CD14-positive monocyte (primary cell): Measurements from ENCODE around the gene KLF6. TPM values are rescaled to one million over a fixed set of nuclear protein-coding genes. Genes with fewer than 3 reads are reported as not detected.

Source experiments
- DNase-seq, 3 donors: peaks; one replicate each; pipeline ENCODE4 v3.0.0-alpha.2; 2011 to 2022
- H2AFZ ChIP-seq: 2 replicates; pipeline ENCODE4 v1.6.0; 2012; ENCODE audit warnings: mild to moderate bottlenecking, low read depth, low read length, inconsistent platforms; ENCODE audit not compliant: insufficient read depth, poor library complexity, severe bottlenecking
- H3K27ac ChIP-seq, 2 donors: 1 replicate in 1 of 2; 2 replicates in 1 of 2; pipeline ENCODE4 v1.5.1; 2012 to 2013; ENCODE audit warnings: low read length in 2 of 2, control low read depth in 1 of 2, inconsistent platforms in 1 of 2, low read depth in 1 of 2, mild to moderate bottlenecking in 1 of 2
- H3K27me3 ChIP-seq, 2 donors: one replicate each; pipeline versions ENCODE4 v1.6.0 to v1.6.1; 2011 to 2013; ENCODE audit warnings: low read length in 2 of 2; ENCODE audit not compliant: control insufficient read depth in 2 of 2, insufficient read depth in 2 of 2
- H3K36me3 ChIP-seq, 2 donors: replicated peaks in 1 of 2; 1 replicate in 1 of 2; 2 replicates in 1 of 2; pipeline versions ENCODE4 v1.5.1 to v1.6.1; 2012 to 2013; ENCODE audit warnings: low read length in 2 of 2, control low read depth in 1 of 2, inconsistent platforms in 1 of 2, mild to moderate bottlenecking in 1 of 2; ENCODE audit not compliant: insufficient read depth in 2 of 2, control insufficient read depth in 1 of 2
- H3K4me1 ChIP-seq, 2 donors: 1 replicate in 1 of 2; 2 replicates in 1 of 2; pipeline versions ENCODE4 v1.5.1 to v1.6.1; 2012 to 2013; ENCODE audit warnings: low read length in 2 of 2, control low read depth in 1 of 2, inconsistent platforms in 1 of 2, mild to moderate bottlenecking in 1 of 2, moderate library complexity in 1 of 2; ENCODE audit not compliant: insufficient read depth in 2 of 2, control insufficient read depth in 1 of 2
- H3K4me2 ChIP-seq: replicated peaks from 2 replicates; pipeline ENCODE3; 2012; ENCODE audit warnings: low read length, moderate library complexity, mild to moderate bottlenecking; ENCODE audit not compliant: poor library complexity, severe bottlenecking; ENCODE audit errors: extremely low read depth
- H3K4me3 ChIP-seq, 3 experiments: fragments of 200-600 bp in 1 of 3; sonication (generic) in 1 of 3; replicated peaks in 1 of 3; 1 replicate in 2 of 3; 2 replicates in 1 of 3; pipeline ENCODE4 v1.5.1; 2011 to 2013; ENCODE audit warnings: low read length in 3 of 3, mild to moderate bottlenecking in 3 of 3, control low read depth in 2 of 3, low read depth in 2 of 3, inconsistent platforms in 1 of 3, moderate library complexity in 1 of 3
- H3K79me2 ChIP-seq: 2 replicates; pipeline ENCODE4 v1.6.0; 2012; ENCODE audit warnings: mild to moderate bottlenecking, control low read depth, inconsistent platforms, low read length, moderate library complexity; ENCODE audit not compliant: insufficient read depth
- H3K9ac ChIP-seq: 2 replicates; pipeline ENCODE4 v1.6.0; 2017; ENCODE audit warnings: low read length, mild to moderate bottlenecking; ENCODE audit not compliant: insufficient read depth, poor library complexity, severe bottlenecking
- H3K9me3 ChIP-seq, 2 donors: replicated peaks in 1 of 2; 1 replicate in 1 of 2; 2 replicates in 1 of 2; pipeline versions ENCODE4 v1.5.1 to v1.6.1; 2012 to 2013; ENCODE audit warnings: low read length in 2 of 2, control low read depth in 1 of 2; ENCODE audit not compliant: control insufficient read depth in 1 of 2, insufficient read depth in 1 of 2
- H4K20me1 ChIP-seq: 2 replicates; pipeline ENCODE4 v1.6.0; 2012; ENCODE audit warnings: mild to moderate bottlenecking, low read length, control low read depth, moderate library complexity; ENCODE audit not compliant: insufficient read depth
- H3K27ac Mint-ChIP-seq, 7 donors: one replicate each; pipeline ENCODE4 v1.8.0; 2020; ENCODE audit warnings: mild to moderate bottlenecking in 7 of 7, mixed read lengths in 7 of 7, moderate library complexity in 6 of 7, inconsistent platforms in 2 of 7
- H3K27me3 Mint-ChIP-seq, 3 donors: one replicate each; pipeline ENCODE4 v1.8.0; 2021 to 2022; ENCODE audit warnings: low read depth in 3 of 3, mild to moderate bottlenecking in 3 of 3, mixed read lengths in 3 of 3, moderate library complexity in 3 of 3, inconsistent platforms in 1 of 3
- H3K36me3 Mint-ChIP-seq, 2 donors: one replicate each; pipeline ENCODE4 v1.8.0; 2020; ENCODE audit warnings: mixed read lengths in 2 of 2, inconsistent platforms in 1 of 2, mild to moderate bottlenecking in 1 of 2
- H3K4me1 Mint-ChIP-seq: one replicate; pipeline ENCODE4 v1.8.0; 2020; ENCODE audit warnings: mild to moderate bottlenecking, mixed read lengths
- H3K4me3 Mint-ChIP-seq, 2 donors: one replicate each; pipeline ENCODE4 v1.8.0; 2020; ENCODE audit warnings: mild to moderate bottlenecking in 2 of 2, mixed read lengths in 2 of 2, moderate library complexity in 1 of 2
- H3K9me3 Mint-ChIP-seq, 7 donors: one replicate each; pipeline ENCODE4 v1.8.0; 2020 to 2022; ENCODE audit warnings: mixed read lengths in 7 of 7, mild to moderate bottlenecking in 6 of 7, moderate library complexity in 6 of 7, inconsistent platforms in 2 of 7
- CTCF ChIP-seq: fragments of 200-600 bp; IDR thresholded peaks from one replicate; pipeline ENCODE4 v1.8.0; 2022; ENCODE audit warnings: antibody characterized with exemption, mild to moderate bottlenecking
- WGBS: methylation state at CpG from one replicate; pipeline ENCODE4 v1.1.5; 2013; ENCODE audit warnings: missing lambda C conversion rate; ENCODE audit not compliant: insufficient coverage; 5-methylcytosine and 5-hydroxymethylcytosine counted together
- intact Hi-C, 2 donors: fragments of 100-400 bp; cut with micrococcal nuclease; formaldehyde crosslinking; loops; one replicate each; pipeline versions ENCODE4 v1.15.0 to v1.15.1; 2023
- polyA plus RNA-seq, 3 donors: library from polyadenylated mRNA; depleted of rRNA in 1 of 3; unstranded in 2 of 3; stranded (reverse) in 1 of 3; fragments of 300-500 nt in 2 of 3; fragments of >200 nt in 1 of 3; fragmentation: Illumina TruSeq in 2 of 3; gene quantifications; 1 replicate in 2 of 3; 2 replicates in 1 of 3; pipeline ENCODE4 v1.2.3, GENCODE V29; 2012 to 2021

KLF6 gene
- polyA plus RNA-seq, 3 donors, result 436 to 510 (median 499) TPM

- Histone ChIP-seq H3K36me3 (no peaks in the 10 kb centered on the region), H2AFZ (no peak overlapping the region), H3K9ac (no peak overlapping the region), H3K4me3 (no peak overlapping the region), H3K9me3 (no peaks in the 10 kb centered on the region), H3K4me2 (no peak overlapping the region), H3K79me2 (no peaks in the 10 kb centered on the region), H3K27me3 (no peaks in the 10 kb centered on the region), H4K20me1 (no peaks in the 10 kb centered on the region), H3K27ac (no peak overlapping the region), H3K4me1 (peaks cover 59 to 73% of the 10 kb centered on the region in 2 donors)
- intact Hi-C loops, result loop anchor here in 1 of 2 donors (10.0 kb wide), 1 partner anchor 442 kb away; no protein-coding TSS in a partner anchor
- WGBS, result 90% methylated on average over 3 of the region's 7 CpGs
- H3K27ac Mint-ChIP-seq, result peak overlapping the region in 1 of 7 donors; percentile 55
- peaks cover 0 to 3% of the 10 kb centered on the region in 2 donors for H3K36me3 Mint-ChIP-seq
- no peak overlapping the region for H3K4me3 Mint-ChIP-seq
- DNase-seq, result no peak
- H3K27me3 Mint-ChIP-seq, result peaks cover 1 to 5% (median 2%) of the 10 kb centered on the region in 3 donors
- peaks cover 63% of the 10 kb centered on the region for H3K4me1 Mint-ChIP-seq
- H3K9me3 Mint-ChIP-seq, result peaks cover 0 to 6% (median 2%) of the 10 kb centered on the region in 7 donors
- no peak for TF ChIP-seq CTCF
Observed at GRCh38 chr10:3757250-3757637, 27.8 kb downstream of the KLF6 start.

- Mint-ChIP-seq H3K27ac (peak overlapping the region in 4 of 7 donors; percentile 37 to 80 (median 46)), H3K9me3 (peaks cover 0 to 6% (median 2%) of the 10 kb centered on the region in 7 donors), H3K4me1 (peaks cover 55% of the 10 kb centered on the region), H3K36me3 (peaks cover 0 to 3% of the 10 kb centered on the region in 2 donors), H3K4me3 (peak overlapping the region in 1 of 2 donors; percentile 67), H3K27me3 (peaks cover 1 to 5% (median 2%) of the 10 kb centered on the region in 3 donors)
- Histone ChIP-seq H3K9me3 (no peaks in the 10 kb centered on the region), H3K4me1 (peaks cover 50 to 64% of the 10 kb centered on the region in 2 donors), H3K9ac (no peak overlapping the region), H3K79me2 (no peaks in the 10 kb centered on the region), H2AFZ (no peak overlapping the region), H3K36me3 (no peaks in the 10 kb centered on the region), H3K4me2 (peak overlapping the region; percentile 20), H4K20me1 (no peaks in the 10 kb centered on the region), H3K27me3 (no peaks in the 10 kb centered on the region), H3K27ac (no peak overlapping the region), H3K4me3 (peak overlapping the region in 1 of 3 experiments; percentile 21)
- 83% methylated on average over 2 of the region's 5 CpGs for WGBS
- TF ChIP-seq CTCF, result no peak
- intact Hi-C loops, result loop anchor here in 1 of 2 donors (10.0 kb wide), 1 partner anchor 442 kb away; no protein-coding TSS in a partner anchor
- DNase-seq, result peak in 1 of 3 donors; percentile 36
Observed at GRCh38 chr10:3756360-3756740, 28.7 kb downstream of the KLF6 start.
